Omental fat pad (tissue), 4 donors: ENCODE measurements around the gene SMIM28. TPM values are rescaled to one million over a fixed set of nuclear protein-coding genes. Genes with fewer than 3 reads are reported as not detected.

Experiments used
- ATAC-seq: fragments of 150-250 bp; one replicate; pipeline ENCODE4 v1.9.1; 2016; ENCODE audit warnings: mild to moderate bottlenecking, moderate library complexity; ENCODE audit not compliant: low FRiP score
- DNase-seq: peaks from one replicate; pipeline ENCODE4 v3.0.0-alpha.2; 2019; ENCODE audit warnings: low spot score
- total RNA-seq, 4 donors: library from RNA; depleted of rRNA; stranded (reverse); fragments of >200 nt; gene quantifications; one replicate each; pipeline ENCODE4 v1.1.0, GENCODE V29; 2016
- TF ChIP-seq, protein P1 (sequence below), 3 donors: fragments of 450-650 bp; IDR thresholded peaks; one replicate each; pipeline ENCODE4 v1.5.1; 2016 to 2017; ENCODE audit warnings: antibody characterized with exemption in 3 of 3, mild to moderate bottlenecking in 3 of 3, moderate library complexity in 2 of 3

Gene SMIM28
- total RNA-seq, 4 donors from 2014 or later = not detected

DNA sequence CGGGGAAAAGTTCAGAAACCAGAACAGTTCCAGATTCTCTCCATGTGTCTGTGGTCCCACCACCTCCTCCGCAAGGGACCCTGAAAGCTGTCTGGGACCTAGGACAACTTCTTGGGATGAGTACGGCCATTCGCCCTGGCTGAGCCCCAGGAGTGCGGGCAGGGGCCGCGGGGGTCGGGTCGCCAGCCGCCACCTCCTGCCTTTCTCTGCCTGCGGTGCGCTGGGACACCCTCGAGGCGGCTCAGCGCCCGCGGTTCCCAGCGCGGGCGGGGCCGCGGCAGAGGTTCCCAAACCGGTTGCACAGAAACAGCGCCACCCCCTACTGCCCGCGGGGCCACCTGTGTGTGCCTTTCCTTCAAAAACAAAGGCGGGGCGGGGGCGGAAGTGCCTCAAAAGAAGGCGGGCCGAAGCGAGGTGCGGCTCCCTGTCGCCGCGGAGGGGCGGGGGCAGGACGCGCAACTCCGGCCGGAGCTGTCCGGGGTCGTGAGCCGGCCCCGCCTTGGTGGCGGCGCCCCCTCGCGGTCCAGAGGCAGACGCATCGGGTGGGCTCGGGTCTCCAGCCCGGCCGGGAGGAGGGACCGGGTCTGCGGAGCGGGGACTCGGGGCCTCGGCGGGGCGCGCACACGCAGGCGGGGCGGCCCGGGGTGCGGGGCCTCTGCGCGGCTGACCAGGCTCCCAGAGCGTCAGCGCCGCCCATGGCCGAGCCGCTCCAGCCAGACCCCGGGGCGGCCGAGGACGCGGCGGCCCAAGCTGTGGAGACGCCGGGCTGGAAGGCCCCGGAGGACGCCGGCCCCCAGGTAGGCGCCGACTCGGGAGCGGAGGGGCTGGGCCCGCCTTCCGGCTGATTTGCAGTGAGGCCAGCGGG is 26.3 kb downstream of the SMIM28 start, which contains the start of gene HEBP2:
TSS of gene HEBP2 (plus strand) at position 423 of the 865 bp plus-strand sequence. CDS start at position 696, 273 bp downstream.
- DNase-seq (peak; percentile 70), ATAC-seq (peak; percentile 90)
- TF ChIP-seq, protein P1, sequence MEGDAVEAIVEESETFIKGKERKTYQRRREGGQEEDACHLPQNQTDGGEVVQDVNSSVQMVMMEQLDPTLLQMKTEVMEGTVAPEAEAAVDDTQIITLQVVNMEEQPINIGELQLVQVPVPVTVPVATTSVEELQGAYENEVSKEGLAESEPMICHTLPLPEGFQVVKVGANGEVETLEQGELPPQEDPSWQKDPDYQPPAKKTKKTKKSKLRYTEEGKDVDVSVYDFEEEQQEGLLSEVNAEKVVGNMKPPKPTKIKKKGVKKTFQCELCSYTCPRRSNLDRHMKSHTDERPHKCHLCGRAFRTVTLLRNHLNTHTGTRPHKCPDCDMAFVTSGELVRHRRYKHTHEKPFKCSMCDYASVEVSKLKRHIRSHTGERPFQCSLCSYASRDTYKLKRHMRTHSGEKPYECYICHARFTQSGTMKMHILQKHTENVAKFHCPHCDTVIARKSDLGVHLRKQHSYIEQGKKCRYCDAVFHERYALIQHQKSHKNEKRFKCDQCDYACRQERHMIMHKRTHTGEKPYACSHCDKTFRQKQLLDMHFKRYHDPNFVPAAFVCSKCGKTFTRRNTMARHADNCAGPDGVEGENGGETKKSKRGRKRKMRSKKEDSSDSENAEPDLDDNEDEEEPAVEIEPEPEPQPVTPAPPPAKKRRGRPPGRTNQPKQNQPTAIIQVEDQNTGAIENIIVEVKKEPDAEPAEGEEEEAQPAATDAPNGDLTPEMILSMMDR (IDR thresholded peaks at IDR 0.05) = no peak

DNA sequence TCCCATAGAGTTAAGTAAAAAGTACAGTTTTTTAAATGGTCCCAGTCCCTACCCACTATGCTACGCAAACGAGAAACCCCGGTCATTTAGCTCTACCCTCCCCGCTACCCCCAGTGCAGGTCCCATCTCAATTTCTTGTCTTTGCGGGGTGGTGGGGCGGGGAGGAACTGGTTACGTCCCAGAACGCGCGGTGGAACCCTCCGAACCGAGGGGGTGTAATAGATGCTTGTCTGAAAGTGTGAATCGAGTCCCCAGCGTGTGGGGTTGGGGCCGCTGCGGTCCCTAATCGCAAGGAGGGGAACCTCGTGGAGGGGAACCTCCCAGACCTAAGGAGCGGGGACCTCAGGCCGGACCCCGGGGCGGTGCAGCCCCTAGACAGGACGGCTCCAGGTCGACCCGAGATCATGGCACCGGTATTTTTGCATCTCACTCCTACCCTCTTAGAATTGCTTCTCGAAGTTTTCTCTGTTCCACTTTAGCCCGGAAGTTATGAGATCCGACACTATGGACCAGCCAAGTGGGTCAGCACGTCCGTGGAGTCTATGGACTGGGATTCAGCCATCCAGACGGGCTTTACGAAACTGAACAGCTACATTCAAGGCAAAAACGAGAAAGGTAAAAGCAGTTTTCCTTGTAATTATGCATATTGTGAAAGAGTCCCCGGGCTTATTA is 27.1 kb downstream of the SMIM28 start:
- DNase-seq (no peak), ATAC-seq (peak; percentile 27)
- TF ChIP-seq, protein P1 (IDR thresholded peaks at IDR 0.05) = no peak

DNA sequence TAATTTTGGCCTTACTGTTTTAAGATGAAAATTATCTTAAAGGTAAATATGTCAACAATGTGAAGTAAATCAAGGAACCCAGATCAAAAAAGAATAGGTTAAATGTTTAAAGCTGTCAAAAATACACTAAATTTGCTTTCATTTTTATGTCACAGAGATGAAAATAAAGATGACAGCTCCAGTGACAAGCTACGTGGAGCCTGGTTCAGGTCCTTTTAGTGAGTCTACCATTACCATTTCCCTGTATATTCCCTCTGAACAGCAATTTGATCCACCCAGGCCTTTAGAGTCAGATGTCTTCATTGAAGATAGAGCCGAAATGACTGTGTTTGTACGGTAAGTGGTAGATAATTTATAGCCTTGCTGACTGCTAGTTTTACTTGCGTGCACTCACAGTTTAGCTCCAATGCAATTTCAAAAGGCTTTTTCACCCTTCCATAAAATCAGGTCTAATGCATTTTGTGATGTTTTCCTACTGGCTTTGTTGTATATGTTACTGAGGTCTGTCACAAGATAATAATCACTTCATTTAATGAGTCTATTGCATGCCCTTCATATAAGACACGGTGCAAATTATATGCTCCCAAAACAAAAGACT is 28.2 kb downstream of the SMIM28 start:
- ATAC-seq = no peak
- no peak for DNase-seq
- TF ChIP-seq, protein P1 (IDR thresholded peaks at IDR 0.05) = no peak

DNA sequence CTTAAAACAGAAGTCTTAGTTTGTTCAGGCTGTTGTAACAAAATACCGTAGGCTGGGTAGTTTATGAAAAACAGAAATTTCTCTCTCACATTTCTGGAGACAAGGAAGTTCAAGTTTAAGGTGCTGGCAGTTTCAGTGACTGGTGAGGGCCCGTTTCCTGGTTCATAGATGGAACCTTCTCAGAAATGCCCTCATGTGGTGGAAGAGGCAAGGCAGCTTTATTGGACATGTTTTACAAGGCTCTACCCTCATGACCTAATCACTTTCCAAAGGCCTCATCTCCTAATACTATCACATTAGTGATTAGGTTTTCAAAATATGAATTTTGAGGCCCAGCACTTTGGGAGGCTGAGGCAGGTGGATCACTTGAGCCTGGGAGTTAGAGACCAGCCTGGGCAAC is 28.7 kb downstream of the SMIM28 start:
- ATAC-seq (no peak), DNase-seq (no peak)
- TF ChIP-seq, protein P1 (IDR thresholded peaks at IDR 0.05) = no peak

DNA sequence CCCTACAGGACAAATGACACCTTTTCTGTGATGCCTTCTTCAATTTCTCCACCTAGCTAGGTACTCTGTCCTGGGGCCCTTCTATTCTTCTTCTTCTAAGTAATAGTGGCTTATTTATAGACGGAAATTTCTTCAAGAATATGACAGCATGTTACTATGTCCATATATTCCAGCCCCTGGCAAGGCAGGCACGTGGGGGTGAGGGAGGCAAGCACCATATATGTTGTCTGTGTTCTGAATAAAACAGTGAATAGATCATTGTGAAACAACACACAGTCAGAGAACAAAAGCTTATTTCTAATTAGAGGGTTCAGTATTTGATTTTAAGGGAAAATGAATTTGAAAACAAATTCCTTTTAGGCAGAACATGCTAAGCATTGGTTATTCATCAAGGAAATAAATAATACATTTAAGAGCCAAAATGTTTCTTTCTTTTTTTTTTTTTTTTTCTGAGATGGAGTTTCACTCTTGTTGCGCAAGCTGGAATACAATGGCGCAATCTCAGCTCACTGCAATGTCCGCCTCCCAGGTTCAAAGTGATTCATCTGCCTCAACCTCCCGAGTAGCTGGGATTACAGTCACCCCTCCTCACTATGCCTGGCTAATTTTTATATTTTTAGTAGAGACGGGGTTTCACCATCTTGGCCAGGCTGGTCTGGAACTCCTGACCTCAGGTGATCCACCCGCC is 32.5 kb downstream of the SMIM28 start:
- ATAC-seq = peak; percentile 21
- TF ChIP-seq, protein P1 (IDR thresholded peaks at IDR 0.05) = no peak
- peak; percentile 76 for DNase-seq

DNA sequence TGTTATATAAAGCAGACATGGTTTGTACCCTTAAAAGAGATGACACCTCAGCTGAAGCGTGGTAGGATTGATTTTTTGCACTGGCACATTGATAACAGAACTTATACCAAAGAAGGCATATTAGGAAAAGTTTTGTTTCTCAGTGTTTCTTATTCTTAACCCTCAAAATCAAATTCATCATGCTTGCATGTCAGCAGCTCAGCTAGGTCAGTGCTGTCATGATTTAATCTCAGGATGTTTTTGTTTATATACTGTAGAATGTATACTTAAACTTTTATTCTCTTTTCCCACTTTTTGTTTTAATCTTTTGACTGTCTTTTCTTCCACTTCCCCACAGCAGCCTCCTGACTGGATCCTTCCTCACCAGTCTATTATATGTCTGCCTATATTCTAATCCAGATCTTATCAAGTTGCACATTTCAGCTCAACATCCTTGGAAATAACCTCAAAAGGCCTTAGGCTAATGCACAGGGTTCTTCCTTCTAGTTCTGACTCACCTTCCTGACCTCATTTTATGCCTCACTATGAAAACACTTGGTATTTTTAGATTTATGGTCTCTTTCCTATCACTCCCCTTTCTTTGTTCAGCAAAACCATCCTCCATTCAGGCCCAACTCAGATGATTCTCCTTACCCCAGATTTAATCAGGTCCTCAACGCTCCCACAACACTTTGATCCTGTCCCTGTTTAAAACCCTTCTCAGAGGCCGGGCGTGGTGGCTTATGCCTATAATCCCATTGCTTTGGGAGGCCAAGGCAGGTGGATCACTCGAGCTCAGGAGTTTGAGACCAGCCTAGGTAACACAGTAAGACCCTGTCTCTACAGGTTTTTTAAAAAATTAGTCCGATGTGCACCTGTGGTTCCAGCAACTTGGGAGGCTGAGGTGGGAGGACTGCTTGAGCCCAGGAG is 33.5 kb downstream of the SMIM28 start:
- DNase-seq = no peak
- peak; percentile 41 for ATAC-seq
- TF ChIP-seq, protein P1 (IDR thresholded peaks at IDR 0.05) = no peak
